Sigmoid colon (tissue), 4 donors: ENCODE results near the gene TMEM130.

Experiments used
- POLR2A ChIP-seq, 2 donors: fragments of 450-650 bp; IDR thresholded peaks; one replicate each; pipeline ENCODE4 v1.6.1; 2016; ENCODE audit warnings: antibody characterized with exemption in 2 of 2, mild to moderate bottlenecking in 2 of 2, moderate library complexity in 2 of 2
- POLR2AphosphoS5 ChIP-seq, 4 donors: sonication (generic); formaldehyde crosslinking; IDR thresholded peaks; one replicate each; pipeline ENCODE4 v1.6.1; 2017; ENCODE audit warnings: antibody characterized with exemption in 4 of 4
- TF ChIP-seq, protein P1 (sequence below), 4 experiments: fragments of 450-650 bp in 3 of 4; fragments of 200-600 bp in 1 of 4; IDR thresholded peaks; one replicate each; pipeline ENCODE4 v1.5.1; 2016 to 2019; ENCODE audit warnings: antibody characterized with exemption in 4 of 4, mild to moderate bottlenecking in 3 of 4, moderate library complexity in 2 of 4

GRCh38 chr7:98880485-98880884 is 10.7 kb upstream of the TMEM130 start:
- no peak for TF ChIP-seq POLR2A (IDR thresholded peaks at IDR 0.05)
- TF ChIP-seq, protein P1, sequence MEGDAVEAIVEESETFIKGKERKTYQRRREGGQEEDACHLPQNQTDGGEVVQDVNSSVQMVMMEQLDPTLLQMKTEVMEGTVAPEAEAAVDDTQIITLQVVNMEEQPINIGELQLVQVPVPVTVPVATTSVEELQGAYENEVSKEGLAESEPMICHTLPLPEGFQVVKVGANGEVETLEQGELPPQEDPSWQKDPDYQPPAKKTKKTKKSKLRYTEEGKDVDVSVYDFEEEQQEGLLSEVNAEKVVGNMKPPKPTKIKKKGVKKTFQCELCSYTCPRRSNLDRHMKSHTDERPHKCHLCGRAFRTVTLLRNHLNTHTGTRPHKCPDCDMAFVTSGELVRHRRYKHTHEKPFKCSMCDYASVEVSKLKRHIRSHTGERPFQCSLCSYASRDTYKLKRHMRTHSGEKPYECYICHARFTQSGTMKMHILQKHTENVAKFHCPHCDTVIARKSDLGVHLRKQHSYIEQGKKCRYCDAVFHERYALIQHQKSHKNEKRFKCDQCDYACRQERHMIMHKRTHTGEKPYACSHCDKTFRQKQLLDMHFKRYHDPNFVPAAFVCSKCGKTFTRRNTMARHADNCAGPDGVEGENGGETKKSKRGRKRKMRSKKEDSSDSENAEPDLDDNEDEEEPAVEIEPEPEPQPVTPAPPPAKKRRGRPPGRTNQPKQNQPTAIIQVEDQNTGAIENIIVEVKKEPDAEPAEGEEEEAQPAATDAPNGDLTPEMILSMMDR (IDR thresholded peaks at IDR 0.05) = no peak
- no peak for TF ChIP-seq POLR2AphosphoS5 (IDR thresholded peaks at IDR 0.05)
